Measurements from ENCODE around the gene NHLRC4. TPM values are rescaled to one million over a fixed set of nuclear protein-coding genes. Genes with fewer than 3 reads are reported as not detected.

NHLRC4 gene
- total and polyA plus RNA-seq, 2 of the 13 experiments (the other 11 are each of a cell fraction or from before 2014, with no cell fraction given), result 0.40 to 0.59 TPM

DNA sequence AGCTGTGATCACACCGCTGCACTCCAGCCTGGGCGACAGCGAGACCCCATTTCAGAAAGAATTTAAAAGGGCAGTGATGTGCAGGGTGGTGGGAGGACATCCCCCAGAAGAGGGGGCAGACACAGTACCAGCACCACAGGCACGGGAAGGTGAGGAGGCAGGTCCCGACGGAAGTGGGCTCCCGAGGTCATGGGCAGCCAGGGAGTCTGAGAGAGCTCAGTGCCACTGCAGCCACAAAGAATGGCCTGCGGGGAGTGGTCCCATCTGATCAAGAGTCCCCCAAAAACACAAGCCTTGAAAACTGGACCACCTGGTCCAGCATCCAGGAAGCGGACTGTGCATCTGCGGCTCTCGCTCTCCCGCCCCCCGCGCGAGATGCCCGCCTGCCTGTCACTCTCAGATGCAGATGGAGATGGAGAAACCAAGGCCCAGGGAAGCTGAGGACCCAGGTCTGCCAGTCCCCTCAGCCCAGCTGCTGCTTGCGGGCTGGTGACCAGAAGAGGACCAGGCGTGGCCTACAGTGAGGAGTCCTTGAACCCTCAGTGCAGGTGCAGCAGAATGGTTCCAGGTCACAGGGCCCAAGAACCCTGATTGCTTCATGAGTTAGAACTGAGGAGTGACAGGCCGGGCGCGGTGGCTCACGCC, 43.6 kb upstream of the NHLRC4 start:
- in situ Hi-C loops (cut with HindIII; ENCODE audit: extremely low pct_ligation_motif_present, low pct_unique_long_range_greater_than_20kb), result no loop called here
- no peak for DNase-seq (ENCODE audit: low spot score)
- Histone ChIP-seq H3K9me3 (ENCODE audit: low read length) (no peaks in the 10 kb centered on the region), H3K9ac (ENCODE audit: insufficient read depth, low read depth, low read length) (no peak overlapping the region), H2AFZ (ENCODE audit: low read length) (no peak overlapping the region), H3K4me1 (ENCODE audit: insufficient read depth, low read length) (peaks cover 28% of the 10 kb centered on the region), H3K27ac (ENCODE audit: extremely low read length, insufficient read depth, low read length) (no peak overlapping the region), H3K79me2 (ENCODE audit: insufficient read depth, low read length) (peaks cover 18% of the 10 kb centered on the region), H4K20me1 (ENCODE audit: insufficient read depth, low read length) (no peaks in the 10 kb centered on the region), H3K4me3 (replicated peaks in 1 of 3; ENCODE audit: insufficient read depth in 1 of 3, low read depth in 2 of 3, low read length in 3 of 3) (no peak overlapping the region), H3K36me3 (replicated peaks in 1 of 2; ENCODE audit: control insufficient read depth in 1 of 2, insufficient read depth in 2 of 2, low read length in 2 of 2) (peaks cover 18 to 31% of the 10 kb centered on the region in 2 experiments; a peak in 4 of 5 replicates), H3K27me3 (ENCODE audit: control insufficient read depth in 1 of 2, insufficient read depth in 2 of 2, low read length in 2 of 2) (no peaks in the 10 kb centered on the region; a peak in 1 of 5 replicates), H3K4me2 (ENCODE audit: low read depth, low read length) (no peak overlapping the region)
- WGBS (ENCODE audit: low lambda C conversion rate), result 89% methylated on average over 17 of the region's 22 CpGs
- ChIA-PET POLR2A (interaction anchor here (1.6 to 2.7 kb wide), 3 partner anchors 11 to 21 kb away, joined by 7 to 12 read pairs (median 7); no protein-coding TSS in a partner anchor), CTCF (ENCODE audit: low intra/inter-chr PET ratio, low total read pairs) (no interaction called here)
- ATAC-seq, result no peak
- no peak for FAIRE-seq
- no TSS peak for BruUV-seq (replicated peaks)
- intact Hi-C loops (cut with micrococcal nuclease; ENCODE audit: unreplicated experiment), result no loop called here
- TF ChIP-seq BRCA1 (CRISPR knock-in tag; IDR thresholded peaks at IDR 0.05), result no peak
- TF ChIP-seq DNMT1 (CRISPR knock-in tag; IDR thresholded peaks at IDR 0.05), result no peak
- no peak for TF ChIP-seq SIN3B (IDR thresholded peaks at IDR 0.05; ENCODE audit: low read length)
- TF ChIP-seq, protein P1, sequence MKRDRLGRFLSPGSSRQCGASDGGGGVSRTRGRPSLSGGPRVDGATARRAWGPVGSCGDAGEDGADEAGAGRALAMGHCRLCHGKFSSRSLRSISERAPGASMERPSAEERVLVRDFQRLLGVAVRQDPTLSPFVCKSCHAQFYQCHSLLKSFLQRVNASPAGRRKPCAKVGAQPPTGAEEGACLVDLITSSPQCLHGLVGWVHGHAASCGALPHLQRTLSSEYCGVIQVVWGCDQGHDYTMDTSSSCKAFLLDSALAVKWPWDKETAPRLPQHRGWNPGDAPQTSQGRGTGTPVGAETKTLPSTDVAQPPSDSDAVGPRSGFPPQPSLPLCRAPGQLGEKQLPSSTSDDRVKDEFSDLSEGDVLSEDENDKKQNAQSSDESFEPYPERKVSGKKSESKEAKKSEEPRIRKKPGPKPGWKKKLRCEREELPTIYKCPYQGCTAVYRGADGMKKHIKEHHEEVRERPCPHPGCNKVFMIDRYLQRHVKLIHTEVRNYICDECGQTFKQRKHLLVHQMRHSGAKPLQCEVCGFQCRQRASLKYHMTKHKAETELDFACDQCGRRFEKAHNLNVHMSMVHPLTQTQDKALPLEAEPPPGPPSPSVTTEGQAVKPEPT (CRISPR knock-in tag; IDR thresholded peaks at IDR 0.05; ENCODE audit: low read depth), result no peak
- TF ChIP-seq ZNF878 (CRISPR knock-in tag; IDR thresholded peaks at IDR 0.05), result no peak
- TF ChIP-seq, protein P2, sequence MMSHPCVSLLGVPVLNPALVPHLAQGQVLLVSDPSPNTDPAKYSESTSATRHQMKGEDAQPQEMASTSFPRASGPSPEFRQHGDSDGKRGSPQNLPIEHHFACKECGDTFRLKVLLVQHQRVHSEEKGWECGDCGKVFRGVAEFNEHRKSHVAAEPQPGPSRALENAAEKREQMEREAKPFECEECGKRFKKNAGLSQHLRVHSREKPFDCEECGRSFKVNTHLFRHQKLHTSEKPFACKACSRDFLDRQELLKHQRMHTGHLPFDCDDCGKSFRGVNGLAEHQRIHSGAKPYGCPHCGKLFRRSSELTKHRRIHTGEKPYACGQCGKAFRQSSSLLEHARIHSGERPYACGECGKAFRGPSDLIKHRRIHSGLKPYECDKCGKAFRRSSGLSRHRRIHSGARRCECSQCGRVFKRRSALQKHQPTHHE (CRISPR knock-in tag; IDR thresholded peaks at IDR 0.05; ENCODE audit: borderline replicate concordance), result no peak
- TF ChIP-seq, protein P3, sequence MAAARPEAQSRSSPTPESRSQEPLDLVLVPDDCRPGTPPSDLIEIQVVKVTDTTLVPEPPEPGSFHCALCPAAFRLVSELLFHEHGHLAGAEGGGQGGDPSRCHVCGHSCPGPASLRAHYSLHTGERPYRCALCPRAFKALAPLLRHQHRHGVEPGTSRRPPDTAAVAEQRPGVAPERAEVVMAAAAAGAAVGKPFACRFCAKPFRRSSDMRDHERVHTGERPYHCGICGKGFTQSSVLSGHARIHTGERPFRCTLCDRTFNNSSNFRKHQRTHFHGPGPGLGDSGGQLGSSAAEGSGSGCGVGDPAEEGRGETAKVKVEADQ (CRISPR knock-in tag; IDR thresholded peaks at IDR 0.05; ENCODE audit: borderline replicate concordance), result no peak
- no peak for TF ChIP-seq GABPA (IDR thresholded peaks at IDR 0.05; ENCODE audit: low read depth, low read length)
- no peak; the same call in 1 of the 2 replicates for TF ChIP-seq GABPA (CRISPR knock-in tag; IDR thresholded peaks at IDR 0.05; ENCODE audit: low read depth)
- TF ChIP-seq, protein P4, sequence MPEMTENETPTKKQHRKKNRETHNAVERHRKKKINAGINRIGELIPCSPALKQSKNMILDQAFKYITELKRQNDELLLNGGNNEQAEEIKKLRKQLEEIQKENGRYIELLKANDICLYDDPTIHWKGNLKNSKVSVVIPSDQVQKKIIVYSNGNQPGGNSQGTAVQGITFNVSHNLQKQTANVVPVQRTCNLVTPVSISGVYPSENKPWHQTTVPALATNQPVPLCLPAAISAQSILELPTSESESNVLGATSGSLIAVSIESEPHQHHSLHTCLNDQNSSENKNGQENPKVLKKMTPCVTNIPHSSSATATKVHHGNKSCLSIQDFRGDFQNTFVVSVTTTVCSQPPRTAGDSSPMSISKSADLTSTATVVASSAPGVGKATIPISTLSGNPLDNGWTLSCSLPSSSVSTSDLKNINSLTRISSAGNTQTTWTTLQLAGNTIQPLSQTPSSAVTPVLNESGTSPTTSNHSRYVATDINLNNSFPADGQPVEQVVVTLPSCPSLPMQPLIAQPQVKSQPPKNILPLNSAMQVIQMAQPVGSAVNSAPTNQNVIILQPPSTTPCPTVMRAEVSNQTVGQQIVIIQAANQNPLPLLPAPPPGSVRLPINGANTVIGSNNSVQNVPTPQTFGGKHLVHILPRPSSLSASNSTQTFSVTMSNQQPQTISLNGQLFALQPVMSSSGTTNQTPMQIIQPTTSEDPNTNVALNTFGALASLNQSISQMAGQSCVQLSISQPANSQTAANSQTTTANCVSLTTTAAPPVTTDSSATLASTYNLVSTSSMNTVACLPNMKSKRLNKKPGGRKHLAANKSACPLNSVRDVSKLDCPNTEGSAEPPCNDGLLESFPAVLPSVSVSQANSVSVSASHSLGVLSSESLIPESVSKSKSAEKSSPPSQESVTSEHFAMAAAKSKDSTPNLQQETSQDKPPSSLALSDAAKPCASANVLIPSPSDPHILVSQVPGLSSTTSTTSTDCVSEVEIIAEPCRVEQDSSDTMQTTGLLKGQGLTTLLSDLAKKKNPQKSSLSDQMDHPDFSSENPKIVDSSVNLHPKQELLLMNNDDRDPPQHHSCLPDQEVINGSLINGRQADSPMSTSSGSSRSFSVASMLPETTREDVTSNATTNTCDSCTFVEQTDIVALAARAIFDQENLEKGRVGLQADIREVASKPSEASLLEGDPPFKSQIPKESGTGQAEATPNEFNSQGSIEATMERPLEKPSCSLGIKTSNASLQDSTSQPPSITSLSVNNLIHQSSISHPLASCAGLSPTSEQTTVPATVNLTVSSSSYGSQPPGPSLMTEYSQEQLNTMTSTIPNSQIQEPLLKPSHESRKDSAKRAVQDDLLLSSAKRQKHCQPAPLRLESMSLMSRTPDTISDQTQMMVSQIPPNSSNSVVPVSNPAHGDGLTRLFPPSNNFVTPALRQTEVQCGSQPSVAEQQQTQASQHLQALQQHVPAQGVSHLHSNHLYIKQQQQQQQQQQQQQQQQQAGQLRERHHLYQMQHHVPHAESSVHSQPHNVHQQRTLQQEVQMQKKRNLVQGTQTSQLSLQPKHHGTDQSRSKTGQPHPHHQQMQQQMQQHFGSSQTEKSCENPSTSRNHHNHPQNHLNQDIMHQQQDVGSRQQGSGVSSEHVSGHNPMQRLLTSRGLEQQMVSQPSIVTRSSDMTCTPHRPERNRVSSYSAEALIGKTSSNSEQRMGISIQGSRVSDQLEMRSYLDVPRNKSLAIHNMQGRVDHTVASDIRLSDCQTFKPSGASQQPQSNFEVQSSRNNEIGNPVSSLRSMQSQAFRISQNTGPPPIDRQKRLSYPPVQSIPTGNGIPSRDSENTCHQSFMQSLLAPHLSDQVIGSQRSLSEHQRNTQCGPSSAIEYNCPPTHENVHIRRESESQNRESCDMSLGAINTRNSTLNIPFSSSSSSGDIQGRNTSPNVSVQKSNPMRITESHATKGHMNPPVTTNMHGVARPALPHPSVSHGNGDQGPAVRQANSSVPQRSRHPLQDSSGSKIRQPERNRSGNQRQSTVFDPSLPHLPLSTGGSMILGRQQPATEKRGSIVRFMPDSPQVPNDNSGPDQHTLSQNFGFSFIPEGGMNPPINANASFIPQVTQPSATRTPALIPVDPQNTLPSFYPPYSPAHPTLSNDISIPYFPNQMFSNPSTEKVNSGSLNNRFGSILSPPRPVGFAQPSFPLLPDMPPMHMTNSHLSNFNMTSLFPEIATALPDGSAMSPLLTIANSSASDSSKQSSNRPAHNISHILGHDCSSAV (CRISPR knock-in tag; IDR thresholded peaks at IDR 0.05; ENCODE audit: borderline replicate concordance), result no peak
- no peak for TF ChIP-seq MAF1 (CRISPR knock-in tag; IDR thresholded peaks at IDR 0.05; ENCODE audit: borderline replicate concordance)
- TF ChIP-seq ZNF101 (CRISPR knock-in tag; IDR thresholded peaks at IDR 0.05; ENCODE audit: borderline replicate concordance, low read depth), result no peak
